ENCODE measurements around the gene TMPRSS3.

Gene TMPRSS3

DNA sequence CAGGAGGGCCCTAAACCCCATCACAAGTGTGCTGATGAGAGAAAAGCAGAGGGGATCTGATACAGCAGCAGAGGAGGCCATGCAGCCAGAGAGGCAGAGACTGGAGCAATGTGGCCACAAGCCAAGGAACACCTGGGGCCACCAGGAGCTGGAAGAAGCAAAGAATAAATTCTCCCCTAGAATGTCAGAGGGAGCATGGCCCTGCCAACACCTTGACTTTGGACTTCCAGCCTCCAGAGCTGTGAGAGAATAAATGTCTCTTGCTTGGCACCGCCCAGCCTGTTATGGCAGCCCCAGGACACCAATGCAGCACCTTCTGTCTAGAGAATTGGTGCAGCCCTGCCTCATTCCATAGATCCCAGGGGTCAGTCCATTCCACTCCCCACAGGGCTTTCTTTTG, 33.2 kb upstream of the TMPRSS3 start:
- no peak for DNase-seq (ENCODE audit: low read depth in 3 of 3, low spot score in 1 of 3)

- DNase-seq (ENCODE audit: low read depth in 3 of 3, low spot score in 1 of 3) = no peak
Observed at GRCh38 chr21:42427809-42428419, 32.1 kb upstream of the TMPRSS3 start.

- no peak for DNase-seq (ENCODE audit: low read depth in 3 of 3, low spot score in 1 of 3)
Observed at GRCh38 chr21:42426876-42427480, 31.1 kb upstream of the TMPRSS3 start.

DNA sequence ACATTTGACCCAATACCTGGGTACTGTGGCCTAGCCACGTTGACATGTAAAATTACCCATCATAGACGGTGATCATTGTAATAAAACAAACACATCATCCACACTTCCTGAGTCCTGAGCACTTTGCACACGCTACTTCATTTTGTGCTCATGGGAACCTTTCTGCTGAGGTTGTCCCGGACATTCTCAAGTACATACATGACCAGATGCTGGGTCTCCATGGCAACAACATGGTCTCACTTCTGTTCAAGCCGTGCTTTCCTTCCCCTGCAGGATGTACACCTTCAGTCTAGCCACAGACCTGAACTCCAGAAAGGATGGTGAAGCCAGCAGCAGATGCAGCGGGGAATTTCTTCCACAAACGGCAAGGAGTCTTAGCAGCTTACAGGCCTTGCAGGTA, 30.6 kb upstream of the TMPRSS3 start:
- DNase-seq (ENCODE audit: low read depth in 3 of 3, low spot score in 1 of 3) = no peak

GRCh38 chr21:42425591-42425990, 29.7 kb upstream of the TMPRSS3 start:
- no peak for DNase-seq (ENCODE audit: low read depth in 3 of 3, low spot score in 1 of 3)

DNA sequence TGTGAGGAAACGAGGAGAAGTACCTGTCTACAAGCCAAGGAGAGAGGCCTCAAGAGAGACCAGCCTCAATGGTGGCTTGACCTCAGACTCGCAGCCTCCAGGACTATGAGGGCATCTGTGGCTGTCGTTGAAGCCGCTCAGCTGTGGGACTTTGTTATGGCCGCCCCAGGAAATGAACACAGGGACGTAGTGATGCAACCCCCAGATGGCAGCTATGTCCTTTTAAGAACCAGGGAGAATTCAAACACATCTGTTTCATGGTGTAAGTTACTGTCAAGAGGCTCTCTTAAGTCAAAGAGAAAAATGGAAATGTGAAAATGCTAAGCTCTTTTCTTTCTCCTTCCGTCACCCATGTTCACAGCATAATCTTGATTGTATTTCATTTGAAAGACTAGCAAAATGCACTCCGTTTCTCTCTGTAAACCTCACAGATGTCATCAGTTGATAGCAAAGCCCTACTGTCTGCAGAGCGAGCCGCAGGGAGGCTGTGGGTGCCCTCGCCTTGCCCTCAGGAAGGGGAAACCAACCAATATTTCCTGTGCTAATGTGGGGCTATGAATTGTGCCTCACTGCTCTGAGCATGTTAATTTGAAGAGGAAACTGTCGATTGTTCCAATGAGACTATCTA, 29.2 kb upstream of the TMPRSS3 start:
- peak in 2 of 3 donors; percentile 63 for DNase-seq (ENCODE audit: low read depth in 3 of 3, low spot score in 1 of 3)

DNA sequence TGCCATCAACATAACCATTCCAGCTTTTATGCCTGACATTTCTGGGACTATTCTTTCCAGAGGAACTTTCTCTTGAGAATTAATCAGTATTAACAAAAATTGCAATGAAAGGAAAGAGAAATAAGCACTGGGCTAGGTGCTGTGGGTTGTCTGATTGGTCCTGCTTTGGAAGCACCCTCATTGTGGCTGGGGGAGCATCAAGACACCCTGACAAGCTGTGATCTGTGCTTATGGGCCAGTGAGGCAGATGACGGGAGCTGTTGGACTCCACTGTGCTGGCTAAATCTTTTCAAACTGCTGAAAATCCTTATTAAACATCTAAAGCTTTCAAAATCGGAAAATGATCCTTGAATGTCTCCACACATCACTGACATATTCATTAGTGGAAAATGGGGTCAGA, 27.8 kb upstream of the TMPRSS3 start:
- DNase-seq (ENCODE audit: low read depth in 3 of 3, low spot score in 1 of 3) = no peak

DNA sequence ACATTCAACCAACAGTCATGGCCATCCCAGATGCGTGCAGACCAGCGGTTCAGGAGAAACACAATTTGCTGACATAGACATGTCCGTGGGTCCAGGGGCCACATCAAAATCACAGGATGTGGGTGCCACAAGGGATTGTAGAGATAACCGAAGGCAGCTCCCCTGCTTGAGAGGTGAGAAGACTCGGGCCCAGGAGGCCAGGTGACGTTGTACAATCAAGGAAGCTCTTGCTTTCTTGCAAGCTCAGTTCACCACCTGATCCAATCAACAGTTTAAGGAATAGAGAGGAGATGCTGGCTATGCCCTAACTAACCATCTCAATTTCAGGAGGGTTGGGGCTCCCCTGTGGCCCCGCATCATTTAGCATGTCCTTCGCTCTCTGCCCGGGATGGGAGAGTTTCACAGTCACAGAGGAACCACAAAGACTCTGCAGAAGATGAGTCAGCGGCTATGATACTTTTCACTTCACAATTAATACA, 27.4 kb upstream of the TMPRSS3 start:
- no peak for DNase-seq (ENCODE audit: low read depth in 3 of 3, low spot score in 1 of 3)

DNA sequence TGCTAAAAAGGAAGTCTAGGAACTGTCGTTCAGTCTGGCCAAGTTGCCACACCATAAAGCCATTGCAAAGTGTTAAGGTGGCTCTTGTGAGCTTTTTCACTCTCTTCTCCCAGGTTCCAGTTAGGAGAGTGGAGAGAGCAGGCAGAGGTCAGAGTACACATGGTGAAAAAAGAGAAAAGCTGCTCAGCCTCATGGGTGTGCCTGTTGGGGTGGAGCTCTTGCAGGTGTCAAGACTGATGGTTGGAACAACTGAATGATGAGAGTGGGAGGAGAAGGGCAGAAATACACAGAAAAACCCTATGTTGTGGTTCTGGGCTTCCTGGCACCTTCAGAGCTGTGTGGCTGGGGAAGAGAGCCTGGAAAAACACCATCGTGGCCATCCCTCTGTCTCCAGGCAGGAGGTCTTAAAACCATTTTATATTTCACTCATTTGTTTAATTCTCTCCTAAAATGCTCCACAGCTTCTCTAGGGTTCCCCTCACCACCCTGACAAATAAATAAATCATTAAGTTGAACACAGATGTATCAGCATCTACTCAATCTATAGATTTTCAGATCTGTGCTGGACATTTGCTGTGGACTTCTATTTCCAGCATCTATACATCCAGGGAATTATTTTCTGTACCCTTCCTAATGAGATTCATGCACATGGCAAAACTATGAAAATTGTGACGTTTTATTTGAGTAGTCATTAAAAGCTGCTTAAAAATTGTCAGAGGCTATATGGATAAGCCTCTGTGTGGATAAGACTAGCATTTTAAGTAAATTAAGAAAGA, 25.4 kb upstream of the TMPRSS3 start:
- DNase-seq (ENCODE audit: low read depth in 3 of 3, low spot score in 1 of 3) = no peak

DNA sequence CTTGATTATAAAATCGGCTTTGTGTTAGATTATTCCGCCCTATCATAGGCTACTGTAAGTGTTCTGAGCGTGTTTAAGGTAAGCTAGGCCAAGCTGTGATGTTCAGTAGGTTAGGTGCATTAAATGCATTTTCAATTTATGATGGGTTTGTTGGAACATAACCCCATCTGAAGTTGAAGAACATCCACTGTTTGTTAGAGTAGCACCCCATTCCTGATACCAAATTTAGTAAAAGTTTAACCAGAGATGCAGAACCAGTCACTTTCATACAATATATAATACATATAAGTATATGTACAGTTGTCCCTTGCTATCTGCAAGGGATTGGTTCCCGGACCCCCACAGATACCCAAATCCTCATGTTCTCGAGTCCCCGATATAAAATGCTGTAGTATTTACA, 24.0 kb upstream of the TMPRSS3 start:
- no peak for DNase-seq (ENCODE audit: low read depth in 3 of 3, low spot score in 1 of 3)

DNA sequence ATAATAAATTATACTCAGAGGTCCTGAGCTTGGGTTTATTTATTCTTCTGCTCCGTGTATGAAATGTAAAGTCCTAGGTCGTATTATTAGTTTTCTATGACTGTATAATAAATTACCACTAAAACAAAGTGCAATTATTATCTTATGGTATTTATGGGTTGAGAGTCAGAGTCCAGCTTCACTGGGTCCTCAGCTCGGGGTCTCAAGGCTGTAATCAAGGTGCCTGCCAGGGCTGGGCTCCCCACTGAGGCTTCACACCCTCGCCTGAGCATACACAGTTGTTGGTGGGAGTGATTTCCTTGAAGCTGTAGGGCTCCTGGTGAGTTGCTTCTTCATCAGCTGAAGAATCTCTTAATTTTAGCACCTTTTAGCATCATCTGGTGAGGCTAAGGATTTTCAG, 23.0 kb upstream of the TMPRSS3 start:
- DNase-seq (ENCODE audit: low read depth in 3 of 3, low spot score in 1 of 3) = no peak

- no peak for DNase-seq (ENCODE audit: low read depth in 3 of 3, low spot score in 1 of 3)
Observed at GRCh38 chr21:42417533-42417932, 21.7 kb upstream of the TMPRSS3 start.

DNA sequence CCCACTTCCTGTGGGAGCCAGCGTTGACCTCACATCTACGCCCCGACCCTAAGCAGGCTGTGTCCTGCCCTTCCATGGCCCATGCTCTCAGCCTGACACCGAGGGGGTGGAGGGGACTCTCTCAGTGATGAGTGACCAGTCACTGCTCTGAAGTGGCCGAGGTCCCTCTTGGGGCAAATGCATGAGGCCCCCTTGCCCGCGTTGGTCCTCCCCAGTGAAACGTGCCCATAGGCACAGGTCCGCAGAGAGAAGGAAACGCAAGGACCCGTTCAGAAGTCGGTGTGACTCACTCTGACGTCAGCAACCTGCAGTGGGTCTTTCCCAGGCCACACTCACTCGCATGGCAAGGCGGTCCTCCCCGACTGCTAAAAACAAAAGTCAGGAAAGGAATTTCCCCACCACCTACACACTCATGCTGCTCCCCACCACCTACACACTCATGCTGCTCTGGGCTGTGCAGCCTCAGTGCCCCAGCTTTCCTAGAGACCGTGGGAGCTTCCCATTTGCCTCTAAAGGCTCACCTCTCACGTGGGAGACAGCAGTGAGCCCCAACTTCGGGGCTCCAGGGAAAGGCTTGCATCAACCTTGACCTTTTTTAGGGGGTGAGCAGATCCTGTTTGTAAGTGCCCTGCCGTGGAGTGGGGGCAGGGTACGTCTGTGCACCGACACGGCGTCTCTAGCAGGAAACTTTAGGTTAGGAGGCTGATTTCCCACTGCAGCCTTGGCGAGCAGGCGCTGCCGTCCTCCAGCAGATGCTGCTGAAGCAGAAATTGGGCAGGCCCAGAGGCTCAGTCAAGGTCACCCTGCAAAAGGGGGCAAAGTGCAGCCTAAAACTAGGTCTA, 19.3 kb upstream of the TMPRSS3 start:
- peak; percentile 76 to 85 (median 81) for DNase-seq (ENCODE audit: low read depth in 3 of 3, low spot score in 1 of 3)

DNA sequence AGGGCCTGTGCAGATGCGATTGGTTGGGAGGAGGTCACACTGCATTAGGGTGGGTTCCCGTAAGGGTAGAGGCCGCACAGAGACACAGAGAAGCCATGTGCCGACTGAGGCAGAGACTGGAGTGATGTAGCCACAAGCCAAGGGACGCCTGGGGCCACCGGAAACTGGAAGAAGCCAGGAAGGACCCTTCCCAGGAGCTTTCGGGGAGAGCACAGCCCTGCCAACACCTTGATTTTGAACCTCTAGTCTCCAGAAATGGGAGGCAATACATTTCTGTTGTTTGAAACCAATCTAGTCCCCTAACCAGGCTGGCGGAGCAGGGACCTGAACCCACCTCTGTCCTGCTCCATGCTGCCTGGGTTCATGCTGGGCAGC, 18.7 kb upstream of the TMPRSS3 start:
- no peak for DNase-seq (ENCODE audit: low read depth in 3 of 3, low spot score in 1 of 3)

DNA sequence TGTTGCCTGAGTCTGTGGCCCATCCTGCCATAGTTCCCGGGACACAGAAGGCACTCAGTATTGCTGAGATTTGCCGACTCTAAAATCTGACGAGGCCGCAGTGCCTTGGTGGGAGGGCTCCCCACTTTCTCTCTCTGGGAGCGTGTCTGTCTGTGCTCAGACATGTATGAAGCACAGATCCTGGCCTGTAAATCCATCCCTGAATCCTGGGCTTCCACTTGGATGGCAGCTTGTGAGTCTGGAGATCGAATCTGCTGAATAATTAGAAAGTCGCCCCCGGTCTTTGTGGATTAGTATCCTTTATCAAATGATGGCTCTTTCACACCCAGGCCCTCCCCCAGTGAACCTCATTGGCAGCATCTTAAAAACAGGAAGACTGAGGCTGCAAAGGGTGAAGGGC, 18.2 kb upstream of the TMPRSS3 start:
- DNase-seq (ENCODE audit: low read depth in 3 of 3, low spot score in 1 of 3) = no peak

- no peak for DNase-seq (ENCODE audit: low read depth in 3 of 3, low spot score in 1 of 3)
Observed at GRCh38 chr21:42413500-42413899, 17.6 kb upstream of the TMPRSS3 start.

- DNase-seq (ENCODE audit: low read depth in 3 of 3, low spot score in 1 of 3) = no peak
Observed at GRCh38 chr21:42413093-42413492, 17.2 kb upstream of the TMPRSS3 start.

DNA sequence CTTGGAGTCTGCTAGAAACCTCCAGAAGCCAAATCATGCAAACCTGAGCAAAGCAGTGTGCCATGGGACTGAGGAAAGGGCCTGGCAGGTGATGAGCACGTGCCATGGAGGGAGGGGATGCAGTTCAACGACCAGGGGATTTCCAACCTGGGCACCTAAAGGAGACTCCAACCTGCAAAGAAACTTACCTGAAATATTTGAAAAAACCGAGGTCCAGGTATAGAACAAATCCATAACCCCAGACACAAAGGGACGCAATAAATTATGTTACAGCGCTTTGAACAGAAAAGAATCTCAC, 16.7 kb upstream of the TMPRSS3 start:
- DNase-seq (ENCODE audit: low read depth in 3 of 3, low spot score in 1 of 3) = no peak

- DNase-seq (ENCODE audit: low read depth in 3 of 3, low spot score in 1 of 3) = no peak
Observed at GRCh38 chr21:42411891-42412635, 16.2 kb upstream of the TMPRSS3 start.

- DNase-seq (ENCODE audit: low read depth in 3 of 3, low spot score in 1 of 3) = no peak
Observed at GRCh38 chr21:42411197-42411869, 15.5 kb upstream of the TMPRSS3 start.
